IPS DF 4.7 (cell line): Measurements from ENCODE around the gene MST1R.

Experiments used
- DNase-seq: peaks from one replicate; pipeline ENCODE4 v3.0.0-alpha.2; 2013; ENCODE audit warnings: low spot score; ENCODE audit errors: extremely low read depth

The MST1R gene

DNA sequence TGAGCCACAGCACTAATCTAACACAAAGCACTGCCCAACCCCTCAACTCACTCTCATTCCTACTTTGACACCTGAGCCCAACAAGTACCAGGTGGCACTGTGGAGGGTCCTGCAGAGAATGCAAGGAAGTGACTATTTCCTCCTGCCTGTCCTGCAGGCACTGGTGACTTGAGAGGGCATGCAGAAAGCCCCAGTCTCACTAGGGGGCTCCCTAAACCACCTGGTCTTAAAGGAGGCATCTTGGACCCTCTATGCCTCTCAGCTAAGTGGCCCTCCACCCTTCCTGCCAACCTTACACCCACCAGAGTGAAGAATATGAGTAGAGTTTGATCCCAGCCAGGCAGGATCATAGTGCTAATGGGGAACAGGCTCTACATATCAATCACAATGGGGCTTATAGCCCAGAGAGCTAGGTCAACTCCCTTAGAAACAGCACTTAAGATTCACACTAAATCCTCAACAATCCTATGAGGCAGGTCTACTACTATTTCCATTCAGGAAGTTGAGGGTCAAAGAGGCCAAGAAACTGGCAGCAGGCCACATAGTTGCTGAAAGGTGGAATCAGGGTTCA is 62.5 kb downstream of the MST1R start:
- DNase-seq: peak; percentile 25

DNA sequence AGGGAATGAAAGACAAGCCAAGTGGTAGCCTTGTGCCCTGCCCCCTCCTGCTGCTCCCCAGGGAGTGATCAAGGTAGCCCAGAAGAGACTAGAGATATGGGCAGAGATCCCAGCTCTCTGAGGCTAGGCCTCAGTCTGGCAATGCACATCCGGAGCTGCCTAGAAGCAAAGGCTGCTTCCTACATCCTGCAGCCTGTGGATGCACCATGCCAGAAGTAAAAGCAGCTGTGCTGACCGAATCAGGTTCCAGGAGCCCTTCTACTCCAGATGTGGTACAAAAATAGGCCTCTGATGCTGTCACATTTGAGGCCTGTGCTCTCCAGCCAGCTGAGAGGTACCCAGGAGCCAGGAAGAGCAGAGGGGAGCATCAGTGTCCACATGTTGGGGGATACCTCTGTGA is 63.3 kb downstream of the MST1R start:
- DNase-seq: no peak

DNA sequence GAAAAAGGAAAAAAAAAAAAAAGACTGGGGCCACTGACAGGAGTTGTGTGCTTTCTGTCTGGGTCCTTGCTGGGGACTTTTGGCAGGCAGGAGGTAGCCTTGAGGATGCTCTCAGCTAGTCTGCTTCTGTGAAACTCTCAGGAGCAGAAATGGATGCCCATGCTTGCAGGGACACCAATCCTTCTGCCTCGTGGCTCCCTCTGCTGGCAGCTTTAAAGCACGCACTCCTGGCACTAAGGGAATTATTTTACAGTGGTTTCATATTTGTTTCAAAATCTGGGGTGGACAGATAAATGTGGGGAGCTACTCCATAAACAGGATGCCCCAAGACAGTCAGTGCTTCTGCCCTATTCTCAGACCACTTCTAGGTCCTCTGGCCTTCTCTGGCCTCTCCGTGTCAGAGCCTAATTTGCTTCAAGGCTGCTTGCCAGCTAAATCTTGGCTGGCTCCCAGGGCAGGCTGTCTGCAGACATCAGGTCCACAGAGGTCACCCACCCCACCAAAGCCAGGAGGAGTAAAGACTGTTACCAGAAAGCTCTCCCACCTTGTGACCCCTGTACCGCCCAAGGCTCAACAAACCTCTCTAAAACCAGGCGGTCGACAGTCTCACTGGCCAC is 64.4 kb downstream of the MST1R start:
- no peak for DNase-seq
